Transverse colon (tissue), 4 donors: ENCODE results near the gene NIPAL4. TPM values are rescaled to one million over a fixed set of nuclear protein-coding genes. Genes with fewer than 3 reads are reported as not detected.

Source experiments
- DNase-seq: peaks from one replicate; pipeline ENCODE4 v3.0.0-alpha.2; 2019
- H3K27ac ChIP-seq, 4 donors: fragments of 200-600 bp; sonication (generic); 2 replicates each; pipeline ENCODE4 v1.5.1; 2016 to 2018; ENCODE audit warnings: inconsistent platforms in 4 of 4
- H3K27me3 ChIP-seq: fragments of 200-600 bp; sonication (generic); 2 replicates; pipeline ENCODE4 v1.5.1; 2017; ENCODE audit warnings: inconsistent platforms
- H3K36me3 ChIP-seq, 4 donors: fragments of 200-600 bp; sonication (generic); 2 replicates each; pipeline ENCODE4 v1.5.1; 2017 to 2019; ENCODE audit warnings: inconsistent platforms in 4 of 4
- H3K4me1 ChIP-seq, 4 donors: fragments of 200-600 bp; sonication (generic); 2 replicates each; pipeline ENCODE4 v1.5.1; 2017 to 2020; ENCODE audit warnings: inconsistent platforms in 4 of 4
- H3K4me3 ChIP-seq, 4 donors: fragments of 200-600 bp; sonication (generic); 1 replicate in 1 of 4; 2 replicates in 3 of 4; pipeline versions ENCODE4 v1.5.1 to v1.6.1; 2017 to 2019; ENCODE audit warnings: inconsistent platforms in 4 of 4
- H3K9me3 ChIP-seq, 2 donors: fragments of 200-600 bp; sonication (generic); 2 replicates each; pipeline ENCODE4 v1.5.1; 2017 to 2019; ENCODE audit warnings: inconsistent platforms in 2 of 2
- EP300 ChIP-seq: sonication (generic); formaldehyde crosslinking; IDR thresholded peaks from one replicate; pipeline ENCODE4 v1.6.1; 2017; ENCODE audit warnings: antibody characterized with exemption, low read depth
- POLR2A ChIP-seq: fragments of 450-650 bp; IDR thresholded peaks from one replicate; pipeline ENCODE4 v1.6.1; 2016; ENCODE audit warnings: antibody characterized with exemption, mild to moderate bottlenecking, moderate library complexity
- POLR2AphosphoS5 ChIP-seq, 3 donors: sonication (generic); formaldehyde crosslinking; IDR thresholded peaks; one replicate each; pipeline ENCODE4 v1.6.1; 2016; ENCODE audit warnings: antibody characterized with exemption in 3 of 3
- WGBS, 2 donors: methylation state at CpG; one replicate each; pipeline ENCODE4 v1.1.5; 2018; ENCODE audit warnings: low coverage in 1 of 2; 5-methylcytosine and 5-hydroxymethylcytosine counted together
- in situ Hi-C, 4 donors: fragments of 200-750 bp; cut with MboI; loops; one replicate each; pipeline versions ENCODE4 v1.15.0 to v1.15.1; 2017; ENCODE audit warnings: low sequenced_read_pairs in 3 of 4, low pct_ligation_motif_present in 1 of 4, low pct_unique_long_range_greater_than_20kb in 1 of 4
- intact Hi-C: fragments of 100-400 bp; cut with DNase I; formaldehyde crosslinking; loops from one replicate; pipeline ENCODE4 v1.15.1; 2023; ENCODE audit warnings: low total_unique reads
- total RNA-seq, 4 donors: library from RNA; depleted of rRNA; stranded (reverse); fragments of >200 nt; gene quantifications; one replicate each; pipeline ENCODE4 v1.1.0, GENCODE V29; 2016
- TF ChIP-seq, protein P1 (sequence below), 5 experiments: fragments of 200-600 bp in 3 of 5; fragments of 450-650 bp in 2 of 5; sonication (generic) in 3 of 5; IDR thresholded peaks; 1 replicate in 2 of 5; 2 replicates in 3 of 5; pipeline ENCODE4 v1.5.1; 2016 to 2017; ENCODE audit warnings: antibody characterized with exemption in 5 of 5, inconsistent platforms in 3 of 5, mild to moderate bottlenecking in 2 of 5, moderate library complexity in 1 of 5

NIPAL4 gene
- total RNA-seq, 4 donors from 2014 or later = 0.48 to 0.82 TPM; not detected in 2

DNA sequence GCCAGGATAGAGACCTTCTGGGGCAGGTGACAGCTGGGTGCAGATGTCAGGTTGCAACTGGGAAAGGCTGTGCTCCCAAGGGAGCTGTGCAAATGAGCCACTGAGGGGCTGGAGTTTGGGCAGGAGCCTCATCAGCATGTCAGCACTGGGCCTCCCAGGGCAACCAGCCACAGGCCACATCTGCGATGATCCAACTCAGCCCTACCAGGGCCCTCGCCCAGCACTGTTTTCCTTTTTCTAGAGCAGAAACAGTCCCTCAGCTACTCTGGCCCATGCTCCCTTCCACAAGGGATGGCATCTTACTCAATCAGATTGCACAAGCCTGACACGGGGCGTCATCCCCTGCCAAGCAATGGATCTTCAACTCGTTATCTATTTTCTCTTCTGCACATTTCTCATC, 24.8 kb downstream of the NIPAL4 start:
- Histone ChIP-seq H3K27me3 (no peaks in the 10 kb centered on the region), H3K4me1 (peaks cover 0 to 10% (median 4%) of the 10 kb centered on the region in 4 donors), H3K4me3 (no peak overlapping the region), H3K36me3 (no peaks in the 10 kb centered on the region), H3K9me3 (no peaks in the 10 kb centered on the region), H3K27ac (peak overlapping the region in 2 of 4 donors; percentile 4 to 69)
- TF ChIP-seq POLR2A = no peak
- TF ChIP-seq POLR2AphosphoS5 (IDR thresholded peaks at IDR 0.05) = no peak
- TF ChIP-seq, protein P1, sequence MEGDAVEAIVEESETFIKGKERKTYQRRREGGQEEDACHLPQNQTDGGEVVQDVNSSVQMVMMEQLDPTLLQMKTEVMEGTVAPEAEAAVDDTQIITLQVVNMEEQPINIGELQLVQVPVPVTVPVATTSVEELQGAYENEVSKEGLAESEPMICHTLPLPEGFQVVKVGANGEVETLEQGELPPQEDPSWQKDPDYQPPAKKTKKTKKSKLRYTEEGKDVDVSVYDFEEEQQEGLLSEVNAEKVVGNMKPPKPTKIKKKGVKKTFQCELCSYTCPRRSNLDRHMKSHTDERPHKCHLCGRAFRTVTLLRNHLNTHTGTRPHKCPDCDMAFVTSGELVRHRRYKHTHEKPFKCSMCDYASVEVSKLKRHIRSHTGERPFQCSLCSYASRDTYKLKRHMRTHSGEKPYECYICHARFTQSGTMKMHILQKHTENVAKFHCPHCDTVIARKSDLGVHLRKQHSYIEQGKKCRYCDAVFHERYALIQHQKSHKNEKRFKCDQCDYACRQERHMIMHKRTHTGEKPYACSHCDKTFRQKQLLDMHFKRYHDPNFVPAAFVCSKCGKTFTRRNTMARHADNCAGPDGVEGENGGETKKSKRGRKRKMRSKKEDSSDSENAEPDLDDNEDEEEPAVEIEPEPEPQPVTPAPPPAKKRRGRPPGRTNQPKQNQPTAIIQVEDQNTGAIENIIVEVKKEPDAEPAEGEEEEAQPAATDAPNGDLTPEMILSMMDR (IDR thresholded peaks at IDR 0.05) = no peak
- no peak for TF ChIP-seq EP300
- 83% methylated on average over 5 of the region's 5 CpGs; no CpG with 5 or more reads in 1 of the 2 donors for WGBS, 2 donors
- in situ Hi-C loops (loop anchor here in 2 of 4 donors (25.0 kb wide), 2 partner anchors 228 to 253 kb away; partner anchors contain the start of genes LSM11 (in 1 of the 2) and THG1L (in 1 of the 2)), intact Hi-C loops (loop anchor here (5.0 kb wide), 1 partner anchor 1223 kb away; no protein-coding TSS in a partner anchor)
- no peak for DNase-seq

DNA sequence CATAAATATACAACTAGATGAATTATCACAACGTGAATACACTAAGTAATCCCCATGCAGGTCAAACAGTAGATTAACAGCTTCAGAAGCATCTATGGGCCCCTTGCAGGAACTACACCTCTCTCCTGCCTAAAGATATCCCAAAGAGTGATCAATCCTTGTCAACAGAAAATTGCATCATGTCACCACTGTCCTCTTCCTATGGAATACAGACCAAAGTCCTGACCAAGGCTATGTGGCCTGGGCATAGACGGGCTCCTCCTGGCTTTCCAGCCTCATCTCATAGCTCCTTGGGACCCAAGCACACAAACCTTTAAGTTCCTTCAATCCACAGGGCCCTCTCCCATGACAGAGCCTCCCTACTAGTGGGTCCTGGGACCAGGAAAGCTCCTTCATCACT, 25.3 kb downstream of the NIPAL4 start:
- peaks cover 0 to 8% (median 3%) of the 10 kb centered on the region in 4 donors for H3K4me1 ChIP-seq
- intact Hi-C loops = loop anchor here (5.0 kb wide), 1 partner anchor 1222 kb away; no protein-coding TSS in a partner anchor
- no peaks in the 10 kb centered on the region for H3K27me3 ChIP-seq
- TF ChIP-seq, protein P1 (IDR thresholded peaks at IDR 0.05) = no peak
- TF ChIP-seq POLR2AphosphoS5 (IDR thresholded peaks at IDR 0.05) (no peak), EP300 (no peak), POLR2A (no peak)
- H3K27ac ChIP-seq = peak overlapping the region; percentile 4 to 69 (median 46)
- H3K4me3 ChIP-seq = no peak overlapping the region
- no peaks in the 10 kb centered on the region for H3K9me3 ChIP-seq
- no peak for DNase-seq
- 88 to 91% methylated on average over 2 of the region's 2 CpGs for WGBS, 2 donors
- in situ Hi-C loops = loop anchor here in 2 of 4 donors (25.0 kb wide), 2 partner anchors 227 to 252 kb away; partner anchors contain the start of genes LSM11 (in 1 of the 2) and THG1L (in 1 of the 2)
- H3K36me3 ChIP-seq = no peaks in the 10 kb centered on the region

DNA sequence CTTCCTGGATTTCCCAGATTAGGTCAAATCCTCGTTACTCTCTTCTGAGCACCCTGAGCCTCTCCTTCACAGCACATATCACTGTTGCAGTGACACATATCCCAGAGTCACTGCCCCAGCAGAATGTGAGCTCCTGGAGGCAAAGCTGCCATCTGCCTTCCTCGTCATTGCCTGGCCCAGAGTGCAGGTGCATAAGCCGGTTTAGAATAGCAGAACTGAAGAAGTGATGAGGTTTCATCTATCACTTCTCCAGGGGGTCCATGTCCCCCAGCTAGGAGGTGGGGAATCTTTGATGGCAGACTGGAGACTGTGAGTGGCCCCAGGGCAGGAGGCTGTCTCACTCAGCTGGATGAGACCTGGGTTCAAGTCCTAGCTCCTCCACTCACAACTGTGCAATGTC, 25.8 kb downstream of the NIPAL4 start:
- WGBS, 2 donors = 90% methylated on average over 3 of the region's 3 CpGs; no CpG with 5 or more reads in 1 of the 2 donors
- H3K4me1 ChIP-seq = peaks cover 0 to 8% (median 3%) of the 10 kb centered on the region in 4 donors
- peak; percentile 41 for DNase-seq
- H3K4me3 ChIP-seq = no peak overlapping the region
- H3K27ac ChIP-seq = peak overlapping the region in 3 of 4 donors; percentile 44 to 69 (median 48)
- no peaks in the 10 kb centered on the region for H3K9me3 ChIP-seq
- H3K36me3 ChIP-seq = no peaks in the 10 kb centered on the region
- TF ChIP-seq EP300 = no peak
- TF ChIP-seq POLR2A = no peak
- TF ChIP-seq POLR2AphosphoS5 (IDR thresholded peaks at IDR 0.05) = no peak
- TF ChIP-seq, protein P1 (IDR thresholded peaks at IDR 0.05) = no peak
- intact Hi-C loops = loop anchor here (5.0 kb wide), 1 partner anchor 1221 kb away; no protein-coding TSS in a partner anchor
- in situ Hi-C loops = loop anchor here in 2 of 4 donors (25.0 kb wide), 2 partner anchors 226 to 251 kb away; partner anchors contain the start of genes LSM11 (in 1 of the 2) and THG1L (in 1 of the 2)
- no peaks in the 10 kb centered on the region for H3K27me3 ChIP-seq

DNA sequence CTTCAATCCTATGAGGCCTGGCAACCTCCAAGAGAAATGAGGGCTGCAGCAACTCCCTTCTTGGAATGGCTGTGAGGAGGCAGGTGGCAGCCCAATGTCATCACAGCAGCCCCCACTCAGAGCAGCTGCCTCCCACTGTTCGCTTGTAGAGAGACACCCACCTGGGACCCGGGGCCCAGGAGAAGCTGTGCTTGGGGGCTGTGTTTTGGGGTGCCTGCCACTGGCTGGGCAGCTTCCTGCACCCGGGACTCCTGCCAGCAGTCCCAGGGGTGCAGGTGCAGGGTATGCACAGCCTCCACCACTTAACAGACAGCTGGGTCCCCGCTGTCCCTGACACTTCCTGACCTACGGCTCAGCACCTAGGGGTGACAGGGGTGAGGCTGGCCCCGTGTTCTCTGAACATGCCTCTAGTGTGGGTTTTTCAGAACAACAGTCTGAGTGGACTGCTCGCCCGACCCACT, 26.2 kb downstream of the NIPAL4 start:
- no peak overlapping the region for H3K4me3 ChIP-seq
- no peaks in the 10 kb centered on the region for H3K36me3 ChIP-seq
- H3K9me3 ChIP-seq = no peaks in the 10 kb centered on the region
- intact Hi-C loops (loop anchor here (5.0 kb wide), 1 partner anchor 1221 kb away; no protein-coding TSS in a partner anchor), in situ Hi-C loops (loop anchor here in 2 of 4 donors (25.0 kb wide), 2 partner anchors 226 to 251 kb away; partner anchors contain the start of genes LSM11 (in 1 of the 2) and THG1L (in 1 of the 2))
- WGBS, 2 donors = 67% methylated on average over 8 of the region's 8 CpGs; no CpG with 5 or more reads in 1 of the 2 donors
- TF ChIP-seq POLR2AphosphoS5 (IDR thresholded peaks at IDR 0.05) (no peak), EP300 (no peak)
- DNase-seq = peak; percentile 58
- H3K27me3 ChIP-seq = no peaks in the 10 kb centered on the region
- H3K4me1 ChIP-seq = peaks cover 0 to 8% (median 3%) of the 10 kb centered on the region in 4 donors
- H3K27ac ChIP-seq = peak overlapping the region; percentile 33 to 69 (median 46)
